HG02870 (cell line): ENCODE data around the gene SLC5A8.

ENCODE experiments used
- ATAC-seq: cut with Tn5 transposase; IDR thresholded peaks from one replicate; pipeline ENCODE4 v1.9.1; 2021; ENCODE audit warnings: mild to moderate bottlenecking, moderate library complexity; ENCODE audit not compliant: unreplicated experiment

The SLC5A8 gene, protein sequence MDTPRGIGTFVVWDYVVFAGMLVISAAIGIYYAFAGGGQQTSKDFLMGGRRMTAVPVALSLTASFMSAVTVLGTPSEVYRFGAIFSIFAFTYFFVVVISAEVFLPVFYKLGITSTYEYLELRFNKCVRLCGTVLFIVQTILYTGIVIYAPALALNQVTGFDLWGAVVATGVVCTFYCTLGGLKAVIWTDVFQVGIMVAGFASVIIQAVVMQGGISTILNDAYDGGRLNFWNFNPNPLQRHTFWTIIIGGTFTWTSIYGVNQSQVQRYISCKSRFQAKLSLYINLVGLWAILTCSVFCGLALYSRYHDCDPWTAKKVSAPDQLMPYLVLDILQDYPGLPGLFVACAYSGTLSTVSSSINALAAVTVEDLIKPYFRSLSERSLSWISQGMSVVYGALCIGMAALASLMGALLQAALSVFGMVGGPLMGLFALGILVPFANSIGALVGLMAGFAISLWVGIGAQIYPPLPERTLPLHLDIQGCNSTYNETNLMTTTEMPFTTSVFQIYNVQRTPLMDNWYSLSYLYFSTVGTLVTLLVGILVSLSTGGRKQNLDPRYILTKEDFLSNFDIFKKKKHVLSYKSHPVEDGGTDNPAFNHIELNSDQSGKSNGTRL

GRCh38 chr12:101209319-101210302 is at the start of gene SLC5A8:
Gene SLC5A8 (minus strand): TSS chr12:101210238. CDS start chr12:101209848, 390 bp downstream.
- no peak for ATAC-seq

DNA sequence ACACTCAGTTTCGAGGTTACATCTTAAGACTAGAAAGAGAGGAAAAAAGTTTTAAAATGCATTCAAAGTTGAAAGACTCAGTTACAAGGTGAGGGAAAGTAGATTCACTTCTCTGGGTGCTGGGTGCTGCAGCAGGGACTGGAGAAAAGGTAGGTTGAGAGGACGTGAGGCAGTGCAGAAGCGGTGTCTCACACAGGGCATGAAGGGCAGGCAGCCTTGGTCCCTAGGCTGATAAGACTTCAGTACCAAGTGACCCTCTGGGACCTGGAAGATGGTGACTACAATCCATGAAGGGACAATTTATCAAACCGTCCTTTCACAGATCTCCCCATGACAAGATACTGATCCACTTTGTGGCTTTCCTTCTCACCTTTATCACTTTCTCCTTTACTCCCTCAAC is 47.3 kb upstream of the SLC5A8 start:
- no peak for ATAC-seq

DNA sequence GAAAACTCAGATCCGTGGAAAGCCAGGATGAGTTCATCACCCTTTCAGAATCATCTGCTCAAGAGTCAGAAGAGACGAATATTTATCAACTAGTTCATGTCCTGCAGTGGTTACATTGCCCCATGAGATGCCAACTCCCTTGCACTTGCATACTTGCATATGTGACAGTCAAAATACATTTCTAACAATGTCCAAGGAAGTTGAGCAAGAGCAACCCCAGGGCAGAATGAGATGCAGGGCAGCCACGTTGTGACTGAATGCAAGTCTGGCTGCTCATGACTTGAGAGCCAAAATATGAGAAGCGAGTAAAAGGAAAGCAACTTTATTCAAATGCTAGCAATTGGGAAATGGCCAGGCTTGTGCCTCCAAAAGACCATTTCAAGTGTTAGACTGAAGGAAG is 46.2 kb upstream of the SLC5A8 start:
- ATAC-seq = no peak

DNA sequence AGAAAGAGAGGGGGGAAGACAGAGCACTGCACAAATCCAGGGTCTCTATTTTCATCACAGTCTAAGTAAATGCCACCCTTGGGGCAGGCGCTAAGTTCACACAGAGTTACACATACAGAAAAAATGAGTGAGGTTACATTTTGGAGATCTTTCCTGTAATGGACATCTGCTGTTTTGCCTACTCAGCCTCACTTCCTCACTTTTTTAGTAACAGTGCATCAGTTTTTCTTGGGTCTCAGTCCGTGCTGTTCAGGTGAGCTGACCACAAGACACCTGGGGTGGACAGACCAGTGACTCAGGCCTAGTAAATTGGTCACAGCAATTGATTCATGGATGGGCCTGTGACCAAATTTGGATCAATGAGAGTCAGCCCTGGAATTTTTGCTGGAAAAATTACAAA is 33.6 kb upstream of the SLC5A8 start:
- no peak for ATAC-seq

- ATAC-seq = no peak
These were observed 33.0 kb upstream of the SLC5A8 start for GRCh38 chr12:101243074-101243473.

DNA sequence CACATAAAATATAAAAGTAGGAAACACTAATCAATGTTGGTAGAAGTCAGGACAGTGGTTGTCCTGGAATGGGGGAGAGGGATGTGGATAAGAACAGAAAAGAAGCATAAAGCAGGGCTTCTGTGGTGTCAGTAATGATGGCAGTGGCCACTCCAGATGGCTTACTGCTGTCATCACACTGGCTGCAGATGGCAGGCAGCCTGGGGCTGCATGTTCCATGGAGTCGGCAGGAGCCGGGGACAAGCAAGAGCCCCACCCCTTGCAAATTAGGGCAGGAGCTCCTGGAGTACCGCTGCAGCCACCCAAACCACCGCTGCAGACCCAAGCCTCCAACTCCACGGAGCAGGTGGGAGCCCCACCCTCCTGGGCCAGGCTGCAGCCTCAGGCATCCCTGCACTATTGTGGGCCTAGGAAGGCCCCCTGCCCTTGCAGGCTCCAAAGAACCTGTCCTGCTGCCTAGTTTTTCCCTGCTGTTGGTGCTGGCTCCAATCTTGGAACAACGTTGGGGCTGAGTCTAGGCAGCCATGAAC is 28.8 kb upstream of the SLC5A8 start:
- no peak for ATAC-seq

DNA sequence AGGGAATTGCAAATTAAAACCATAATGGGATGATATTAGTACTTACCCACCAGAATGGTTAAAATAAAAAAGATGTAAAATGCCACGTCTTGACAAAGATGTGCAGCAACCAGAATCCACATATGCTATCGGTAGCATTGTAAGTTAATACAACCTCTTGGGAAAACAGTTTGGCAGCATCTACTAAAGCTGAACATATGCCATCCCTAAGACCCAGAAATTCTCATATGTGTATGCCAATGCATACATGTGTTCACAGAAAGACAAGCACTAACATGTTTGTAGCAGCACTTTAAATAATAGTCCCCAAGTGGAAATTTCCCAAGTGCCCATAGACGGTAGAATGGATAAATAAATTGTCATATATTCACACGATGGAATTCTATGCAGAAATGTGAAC is 28.3 kb upstream of the SLC5A8 start:
- no peak for ATAC-seq

GRCh38 chr12:101235686-101236085 is 25.6 kb upstream of the SLC5A8 start:
- no peak for ATAC-seq

GRCh38 chr12:101231636-101232035 is 21.6 kb upstream of the SLC5A8 start:
- no peak for ATAC-seq

- ATAC-seq = no peak
These were observed 20.5 kb upstream of the SLC5A8 start for GRCh38 chr12:101230547-101230946.

DNA sequence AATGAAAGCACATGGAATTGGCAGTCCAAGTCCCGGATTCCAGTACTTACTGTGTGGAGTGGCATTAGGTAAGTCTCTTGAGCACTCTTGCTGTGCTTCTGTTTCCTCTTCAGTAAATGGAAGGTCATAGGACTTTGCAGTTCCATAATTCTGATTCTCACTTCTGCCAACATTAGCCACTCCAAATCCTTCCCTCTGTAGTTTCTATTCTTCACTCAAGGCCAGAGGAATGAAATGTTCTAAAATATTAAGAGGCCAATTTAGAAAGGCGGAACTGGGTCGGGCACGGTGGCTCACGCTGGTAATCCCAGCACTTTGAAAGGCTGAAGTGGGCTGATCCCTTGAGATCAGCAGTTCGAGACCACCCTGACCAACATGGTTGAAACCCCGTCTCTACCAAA is 19.8 kb upstream of the SLC5A8 start:
- no peak for ATAC-seq

- ATAC-seq = no peak
These were observed 11.3 kb upstream of the SLC5A8 start for GRCh38 chr12:101221301-101221700.

DNA sequence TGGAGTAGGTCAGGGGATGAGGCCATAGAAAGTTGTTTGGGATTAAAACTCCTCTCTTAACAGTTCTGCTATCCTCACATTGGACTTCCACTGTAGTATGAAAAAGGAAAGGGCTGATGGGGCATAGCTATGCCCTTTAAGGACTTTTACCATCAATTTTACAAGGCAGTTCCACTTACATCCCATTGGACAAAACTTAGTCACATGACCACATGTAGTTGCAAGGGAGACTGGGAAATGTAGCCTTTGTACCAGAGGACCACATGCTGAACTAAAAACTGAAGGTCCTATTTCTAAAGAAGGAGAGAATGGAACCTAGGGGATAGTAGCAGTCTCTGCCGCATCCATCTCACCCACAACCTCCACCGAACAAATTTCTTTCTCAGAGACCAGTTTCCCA is 6.8 kb upstream of the SLC5A8 start:
- ATAC-seq = no peak

- ATAC-seq = no peak
These were observed 2.8 kb downstream of the SLC5A8 start for GRCh38 chr12:101207086-101207780.

- ATAC-seq = no peak
These were observed 5.3 kb downstream of the SLC5A8 start for GRCh38 chr12:101204602-101205304.

DNA sequence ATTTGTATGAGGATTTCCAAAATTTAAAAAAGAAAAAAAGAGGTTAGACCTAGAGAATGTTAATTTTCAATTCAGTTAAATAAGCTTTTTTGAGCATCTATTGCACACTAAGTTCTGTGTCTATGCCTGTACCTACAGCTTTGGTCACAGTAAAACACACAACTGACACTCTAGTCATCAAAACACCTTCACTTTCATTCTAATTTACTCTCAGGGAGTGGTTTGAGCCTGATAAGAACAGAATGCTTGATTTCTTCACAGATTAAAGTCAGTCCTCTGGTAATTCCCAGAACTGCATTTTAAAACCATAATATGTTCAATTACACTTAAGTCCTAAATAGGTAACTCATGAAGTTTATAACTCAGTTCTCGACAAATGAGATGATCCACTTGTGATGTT is 9.2 kb downstream of the SLC5A8 start:
- no peak for ATAC-seq

DNA sequence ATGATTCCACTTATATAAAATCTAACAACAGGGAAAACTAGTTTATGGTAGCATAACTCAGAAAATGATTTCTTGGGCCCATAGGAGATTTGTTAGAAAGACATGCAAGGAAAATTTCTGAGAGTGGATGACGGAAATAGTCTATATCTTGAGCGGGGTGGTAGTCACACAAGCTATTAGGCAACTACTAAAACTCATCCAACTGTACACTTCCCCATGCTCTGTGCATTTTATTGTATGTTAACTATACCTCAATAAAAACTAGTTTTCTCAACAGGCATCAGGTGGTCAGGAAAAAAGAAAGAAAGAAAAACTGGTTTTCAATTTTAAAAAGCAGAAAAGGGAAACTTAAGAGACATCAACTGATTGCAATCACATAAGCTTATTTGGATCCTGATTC is 9.9 kb downstream of the SLC5A8 start:
- no peak for ATAC-seq

DNA sequence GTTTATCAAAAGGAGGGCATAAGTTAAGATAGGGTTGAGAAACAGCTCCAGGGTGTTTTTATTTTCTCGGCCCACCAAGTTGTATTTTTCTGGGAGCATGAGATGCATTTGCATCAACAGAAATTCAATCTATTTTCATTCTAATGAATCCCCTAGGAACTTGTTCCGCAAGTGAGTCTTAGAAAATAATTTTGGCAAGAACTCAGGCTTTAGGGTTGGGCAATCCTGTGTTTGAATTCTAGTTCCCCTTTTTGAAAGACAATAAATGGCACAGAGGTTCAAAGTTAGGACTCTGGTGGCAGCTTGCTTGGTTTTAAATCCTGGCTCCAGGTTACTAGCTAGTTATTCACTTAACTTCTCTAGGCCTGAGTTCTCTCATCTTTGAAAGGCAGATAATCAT is 23.7 kb downstream of the SLC5A8 start:
- no peak for ATAC-seq

GRCh38 chr12:101181776-101182175 is 28.3 kb downstream of the SLC5A8 start:
- ATAC-seq = no peak

- no peak for ATAC-seq
These were observed 35.5 kb downstream of the SLC5A8 start for GRCh38 chr12:101174541-101174940.
